ENCODE data around the gene MYEOV. TPM values are rescaled to one million over a fixed set of nuclear protein-coding genes. Genes with fewer than 3 reads are reported as not detected.

MYEOV gene
- total RNA-seq, 3 donors from 2014 or later (not counting 1 experiment from before 2014, with no cell fraction given) = 1.1 to 1.2 TPM; not detected in 1

GRCh38 chr11:69335781-69336405 lies 41.9 kb downstream of the MYEOV start:
- Mint-ChIP-seq H3K4me1 (peaks cover 16 to 21% of the 10 kb centered on the region in 2 donors), H3K27me3 (ENCODE audit: low read depth in 2 of 2) (peaks cover 3 to 30% of the 10 kb centered on the region in 2 donors), H3K4me3 (no peak overlapping the region), H3K36me3 (no peaks in the 10 kb centered on the region), H3K27ac (no peak overlapping the region), H3K9me3 (no peaks in the 10 kb centered on the region)
- Histone ChIP-seq H3K4me3 (ENCODE audit: low read length) (no peak overlapping the region), H3K4me1 (ENCODE audit: control insufficient read depth, insufficient read depth, low read length) (peaks cover 13% of the 10 kb centered on the region), H3K27ac (ENCODE audit: low read length) (no peak overlapping the region), H3K9me3 (ENCODE audit: control insufficient read depth, insufficient read depth, low read length) (no peaks in the 10 kb centered on the region), H3K27me3 (ENCODE audit: control insufficient read depth, insufficient read depth, low read length) (no peaks in the 10 kb centered on the region), H3K36me3 (ENCODE audit: control insufficient read depth, insufficient read depth, low read length) (no peaks in the 10 kb centered on the region)
- 82% methylated on average over 12 of the region's 12 CpGs for WGBS (ENCODE audit: insufficient coverage)
- ATAC-seq (no peak), DNase-seq (no peak)
- TF ChIP-seq, protein P1, sequence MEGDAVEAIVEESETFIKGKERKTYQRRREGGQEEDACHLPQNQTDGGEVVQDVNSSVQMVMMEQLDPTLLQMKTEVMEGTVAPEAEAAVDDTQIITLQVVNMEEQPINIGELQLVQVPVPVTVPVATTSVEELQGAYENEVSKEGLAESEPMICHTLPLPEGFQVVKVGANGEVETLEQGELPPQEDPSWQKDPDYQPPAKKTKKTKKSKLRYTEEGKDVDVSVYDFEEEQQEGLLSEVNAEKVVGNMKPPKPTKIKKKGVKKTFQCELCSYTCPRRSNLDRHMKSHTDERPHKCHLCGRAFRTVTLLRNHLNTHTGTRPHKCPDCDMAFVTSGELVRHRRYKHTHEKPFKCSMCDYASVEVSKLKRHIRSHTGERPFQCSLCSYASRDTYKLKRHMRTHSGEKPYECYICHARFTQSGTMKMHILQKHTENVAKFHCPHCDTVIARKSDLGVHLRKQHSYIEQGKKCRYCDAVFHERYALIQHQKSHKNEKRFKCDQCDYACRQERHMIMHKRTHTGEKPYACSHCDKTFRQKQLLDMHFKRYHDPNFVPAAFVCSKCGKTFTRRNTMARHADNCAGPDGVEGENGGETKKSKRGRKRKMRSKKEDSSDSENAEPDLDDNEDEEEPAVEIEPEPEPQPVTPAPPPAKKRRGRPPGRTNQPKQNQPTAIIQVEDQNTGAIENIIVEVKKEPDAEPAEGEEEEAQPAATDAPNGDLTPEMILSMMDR (IDR thresholded peaks at IDR 0.05) = no peak
- intact Hi-C loops (cut with micrococcal nuclease) = no loop called here

DNA sequence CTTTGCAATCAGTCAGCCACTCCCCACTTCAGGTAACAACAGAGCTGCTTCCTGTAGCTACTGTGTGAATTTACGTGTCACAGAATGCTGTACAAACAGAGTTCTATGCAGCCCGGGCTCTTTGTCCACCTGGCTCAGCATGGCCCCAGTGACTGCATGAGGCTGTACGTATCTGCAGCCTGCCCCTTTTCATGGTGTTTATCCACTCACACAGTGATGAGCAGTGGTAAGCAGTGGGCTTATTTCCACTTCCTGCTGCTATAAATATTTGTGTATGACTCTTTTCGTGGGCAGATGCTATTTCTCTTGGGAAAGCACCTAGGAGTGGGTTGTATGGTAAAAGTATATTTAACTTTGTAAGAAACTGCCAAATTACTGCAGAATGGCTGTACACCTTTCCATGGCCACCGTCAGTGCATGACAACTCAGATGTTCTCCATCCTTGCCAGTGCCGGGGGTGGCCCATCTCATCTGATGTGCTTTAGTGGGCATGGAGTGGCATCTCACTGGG lies 43.3 kb downstream of the MYEOV start:
- Histone ChIP-seq H3K36me3 (ENCODE audit: control insufficient read depth, insufficient read depth, low read length) (no peaks in the 10 kb centered on the region), H3K27me3 (ENCODE audit: control insufficient read depth, insufficient read depth, low read length) (no peaks in the 10 kb centered on the region), H3K9me3 (ENCODE audit: control insufficient read depth, insufficient read depth, low read length) (no peaks in the 10 kb centered on the region), H3K27ac (ENCODE audit: low read length) (no peak overlapping the region), H3K4me3 (ENCODE audit: low read length) (no peak overlapping the region), H3K4me1 (ENCODE audit: control insufficient read depth, insufficient read depth, low read length) (peaks cover 13% of the 10 kb centered on the region)
- peaks cover 3 to 16% of the 10 kb centered on the region in 2 donors for H3K27me3 Mint-ChIP-seq (ENCODE audit: low read depth in 2 of 2)
- WGBS (ENCODE audit: insufficient coverage) = 18% methylated on average over 6 of the region's 6 CpGs
- TF ChIP-seq, protein P1 (IDR thresholded peaks at IDR 0.05) = no peak
- DNase-seq (peak in 1 of 2 donors; percentile 58), ATAC-seq (peak; percentile 50 to 85 (median 79))
- H3K4me1 Mint-ChIP-seq = peaks cover 16 to 21% of the 10 kb centered on the region in 2 donors
- peak overlapping the region in 1 of 2 donors; percentile 36 for H3K27ac Mint-ChIP-seq
- no peaks in the 10 kb centered on the region for H3K9me3 Mint-ChIP-seq
- no peaks in the 10 kb centered on the region for H3K36me3 Mint-ChIP-seq
- intact Hi-C loops (cut with micrococcal nuclease) = loop anchor here (1.0 kb wide), 1 partner anchor 40 kb away; no protein-coding TSS in a partner anchor
- no peak overlapping the region for H3K4me3 Mint-ChIP-seq

DNA sequence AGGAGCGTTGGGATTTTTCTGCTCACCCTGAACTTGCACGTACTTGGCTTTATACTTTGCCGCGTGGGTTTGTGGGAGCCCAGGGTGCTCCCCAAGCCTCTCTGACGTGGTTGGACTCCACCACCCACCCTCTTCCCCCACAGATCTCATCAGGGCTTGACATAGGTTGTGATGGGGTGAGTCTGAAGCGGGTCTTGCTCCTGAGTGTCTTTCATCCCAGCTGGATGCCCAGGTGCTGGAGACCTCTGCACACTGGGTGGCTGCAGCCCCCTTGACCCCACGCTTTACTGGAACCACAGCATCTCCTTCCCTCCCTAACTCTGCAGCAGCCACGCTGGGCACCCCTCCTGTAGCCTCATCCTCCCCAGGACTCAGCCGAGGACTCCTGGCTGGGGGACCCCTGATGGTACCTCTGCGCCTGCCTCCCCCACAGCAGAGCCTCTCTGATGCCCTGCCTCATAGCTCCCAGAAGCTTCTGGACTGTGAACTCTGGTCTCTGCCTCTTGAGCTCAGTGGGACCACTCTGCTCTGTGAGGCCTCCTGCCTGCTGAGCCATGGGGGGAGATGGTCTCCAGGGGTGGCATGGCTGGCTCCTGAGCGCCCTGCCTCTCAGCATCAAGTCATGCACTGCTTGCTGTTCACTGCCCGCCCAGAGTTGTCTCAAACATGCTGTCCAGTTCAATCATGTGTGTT lies 45.2 kb downstream of the MYEOV start:
- ATAC-seq (no peak), DNase-seq (peak; percentile 11 to 14)
- WGBS (ENCODE audit: insufficient coverage) = 78% methylated on average over 8 of the region's 12 CpGs
- no peaks in the 10 kb centered on the region for H3K27me3 ChIP-seq (ENCODE audit: control insufficient read depth, insufficient read depth, low read length)
- H3K36me3 ChIP-seq (ENCODE audit: control insufficient read depth, insufficient read depth, low read length) = no peaks in the 10 kb centered on the region
- intact Hi-C loops (cut with micrococcal nuclease) = no loop called here
- TF ChIP-seq, protein P1 (IDR thresholded peaks at IDR 0.05) = no peak
- H3K27ac Mint-ChIP-seq = peak overlapping the region in 1 of 2 donors; percentile 30
- H3K27ac ChIP-seq (ENCODE audit: low read length) = no peak overlapping the region
- no peaks in the 10 kb centered on the region for H3K9me3 ChIP-seq (ENCODE audit: control insufficient read depth, insufficient read depth, low read length)
- peaks cover 13% of the 10 kb centered on the region for H3K4me1 ChIP-seq (ENCODE audit: control insufficient read depth, insufficient read depth, low read length)
- H3K4me1 Mint-ChIP-seq = peaks cover 16 to 21% of the 10 kb centered on the region in 2 donors
- H3K27me3 Mint-ChIP-seq (ENCODE audit: low read depth in 2 of 2) = peaks cover 3 to 16% of the 10 kb centered on the region in 2 donors
- no peak overlapping the region for H3K4me3 Mint-ChIP-seq
- H3K9me3 Mint-ChIP-seq = no peaks in the 10 kb centered on the region
- no peak overlapping the region for H3K4me3 ChIP-seq (ENCODE audit: low read length)
- H3K36me3 Mint-ChIP-seq = no peaks in the 10 kb centered on the region

Data from natural killer cell (primary cell).